ENCODE results near the gene EFNA3. TPM values are rescaled to one million over a fixed set of nuclear protein-coding genes. Genes with fewer than 3 reads are reported as not detected.
A peak's percentile ranks its signal among the peaks of the same experiment; 100 is the strongest.

The EFNA3 gene
- total RNA-seq, 1 experiment from 2014 or later = 2.3 TPM

GRCh38 chr1:155086128-155086741 lies 7.6 kb downstream of the EFNA3 start:
- DNase-seq (ENCODE audit: low read depth, low spot score) = no peak

DNA sequence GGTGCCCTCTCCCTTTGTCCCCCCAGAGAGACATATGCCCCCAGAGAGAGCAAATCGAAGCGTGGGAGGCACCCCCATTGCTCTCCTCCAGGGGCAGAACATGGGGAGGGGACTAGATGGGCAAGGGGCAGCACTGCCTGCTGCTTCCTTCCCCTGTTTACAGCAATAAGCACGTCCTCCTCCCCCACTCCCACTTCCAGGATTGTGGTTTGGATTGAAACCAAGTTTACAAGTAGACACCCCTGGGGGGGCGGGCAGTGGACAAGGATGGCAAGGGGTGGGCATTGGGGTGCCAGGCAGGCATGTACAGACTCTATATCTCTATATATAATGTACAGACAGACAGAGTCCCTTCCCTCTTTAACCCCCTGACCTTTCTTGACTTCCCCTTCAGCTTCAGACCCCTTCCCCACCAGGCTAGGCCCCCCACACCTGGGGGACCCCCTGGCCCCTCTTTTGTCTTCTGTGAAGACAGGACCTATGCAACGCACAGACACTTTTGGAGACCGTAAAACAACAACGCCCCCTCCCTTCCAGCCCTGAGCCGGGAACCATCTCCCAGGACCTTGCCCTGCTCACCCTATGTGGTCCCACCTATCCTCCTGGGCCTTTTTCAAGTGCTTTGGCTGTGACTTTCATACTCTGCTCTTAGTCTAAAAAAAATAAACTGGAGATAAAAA lies 8.4 kb downstream of the EFNA3 start:
- ATAC-seq (no peak), DNase-seq (ENCODE audit: low read depth, low spot score) (no peak)
- Histone ChIP-seq H3K27me3 (ENCODE audit: control insufficient read depth, insufficient read depth, low read length) (no peaks in the 10 kb centered on the region; the same call in 1 of the 2 replicates), H3K9me3 (ENCODE audit: control insufficient read depth, insufficient read depth, low read depth, low read length) (no peaks in the 10 kb centered on the region), H3K27ac (ENCODE audit: low read length) (no peak overlapping the region), H3K4me3 (ENCODE audit: low read depth in 2 of 2, low read length in 2 of 2) (no peak overlapping the region), H3K36me3 (ENCODE audit: control insufficient read depth, insufficient read depth, low read length) (no peaks in the 10 kb centered on the region), H3K4me1 (ENCODE audit: control insufficient read depth, insufficient read depth, low read length) (peaks cover 16% of the 10 kb centered on the region)
- intact Hi-C loops (cut with micrococcal nuclease; ENCODE audit: unreplicated experiment) (no loop called here), in situ Hi-C loops (cut with HindIII; ENCODE audit: low pct_unique_long_range_greater_than_20kb, low sequenced_read_pairs) (no loop called here)
- ChIA-PET CTCF (no interaction called here), POLR2A (no interaction called here)
- TF ChIP-seq, protein P1, sequence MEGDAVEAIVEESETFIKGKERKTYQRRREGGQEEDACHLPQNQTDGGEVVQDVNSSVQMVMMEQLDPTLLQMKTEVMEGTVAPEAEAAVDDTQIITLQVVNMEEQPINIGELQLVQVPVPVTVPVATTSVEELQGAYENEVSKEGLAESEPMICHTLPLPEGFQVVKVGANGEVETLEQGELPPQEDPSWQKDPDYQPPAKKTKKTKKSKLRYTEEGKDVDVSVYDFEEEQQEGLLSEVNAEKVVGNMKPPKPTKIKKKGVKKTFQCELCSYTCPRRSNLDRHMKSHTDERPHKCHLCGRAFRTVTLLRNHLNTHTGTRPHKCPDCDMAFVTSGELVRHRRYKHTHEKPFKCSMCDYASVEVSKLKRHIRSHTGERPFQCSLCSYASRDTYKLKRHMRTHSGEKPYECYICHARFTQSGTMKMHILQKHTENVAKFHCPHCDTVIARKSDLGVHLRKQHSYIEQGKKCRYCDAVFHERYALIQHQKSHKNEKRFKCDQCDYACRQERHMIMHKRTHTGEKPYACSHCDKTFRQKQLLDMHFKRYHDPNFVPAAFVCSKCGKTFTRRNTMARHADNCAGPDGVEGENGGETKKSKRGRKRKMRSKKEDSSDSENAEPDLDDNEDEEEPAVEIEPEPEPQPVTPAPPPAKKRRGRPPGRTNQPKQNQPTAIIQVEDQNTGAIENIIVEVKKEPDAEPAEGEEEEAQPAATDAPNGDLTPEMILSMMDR (IDR thresholded peaks at IDR 0.05) = peak; percentile 56
- TF ChIP-seq TCF7L2 (IDR thresholded peaks at IDR 0.05; ENCODE audit: low read depth, low read length) (no peak), SIN3A (IDR thresholded peaks at IDR 0.05; ENCODE audit: borderline replicate concordance, insufficient read depth, low read depth, low read length) (no peak)
- no TSS peak for BruUV-seq (replicated peaks)

More at GRCh38 chr1:155086128-155086741, 7.6 kb downstream of the EFNA3 start:
- Histone ChIP-seq H3K4me3 (ENCODE audit: low read depth in 2 of 2, low read length in 2 of 2) (peak overlapping the region; percentile 66 to 75; a peak in 3 of 4 replicates), H3K27me3 (ENCODE audit: control insufficient read depth, insufficient read depth, low read length) (peaks cover 4% of the 10 kb centered on the region), H3K36me3 (ENCODE audit: control insufficient read depth, insufficient read depth, low read length) (no peaks in the 10 kb centered on the region), H3K27ac (ENCODE audit: low read length) (no peak overlapping the region), H3K9me3 (ENCODE audit: control insufficient read depth, insufficient read depth, low read depth, low read length) (no peaks in the 10 kb centered on the region), H3K4me1 (ENCODE audit: control insufficient read depth, insufficient read depth, low read length) (peaks cover 17% of the 10 kb centered on the region)
- ChIA-PET POLR2A (interaction anchor here (0.6 kb wide), 2 partner anchors 99 to 116 kb away, joined by 3 read pairs; partner anchors contain the start of gene SHC1), CTCF (interaction anchor here (0.7 to 2.0 kb wide), 3 partner anchors 9 to 43 kb away, joined by 4 to 11 read pairs (median 7); partner anchors contain the start of gene ADAM15)
- intact Hi-C loops (cut with micrococcal nuclease; ENCODE audit: unreplicated experiment) (no loop called here), in situ Hi-C loops (cut with HindIII; ENCODE audit: low pct_unique_long_range_greater_than_20kb, low sequenced_read_pairs) (no loop called here)
- ATAC-seq = peak; percentile 17; the same call in 1 of the 2 replicates
- BruUV-seq (replicated peaks) = no TSS peak
- no peak for TF ChIP-seq POLR2AphosphoS5 (IDR thresholded peaks at IDR 0.05; ENCODE audit: low read depth, low read length)
- TF ChIP-seq, protein P1 (IDR thresholded peaks at IDR 0.05) = peak; percentile 99

Data from Panc1 (cell line).